NCI-H524 treated with DMSO at 0.1 percent for 48 hours (cell line): ENCODE measurements around the gene MRGPRF.
A peak's percentile ranks its signal among the peaks of the same experiment; 100 is the strongest.
"Not testable (repeated sequence)": the region's sequence is repeated elsewhere in the genome, so short reads cannot be mapped to it uniquely, and the experiment has no call there.

Experiments
- DNase-seq: peaks from one replicate; lab custom pipeline; 2025; lab: John Stamatoyannopoulos, UW

MRGPRF gene

GRCh38 chr11:69002570-69003231 is 10.3 kb downstream of the MRGPRF start:
- no peak for DNase-seq

GRCh38 chr11:69002110-69002569 is 10.9 kb downstream of the MRGPRF start:
- DNase-seq: no peak

DNA sequence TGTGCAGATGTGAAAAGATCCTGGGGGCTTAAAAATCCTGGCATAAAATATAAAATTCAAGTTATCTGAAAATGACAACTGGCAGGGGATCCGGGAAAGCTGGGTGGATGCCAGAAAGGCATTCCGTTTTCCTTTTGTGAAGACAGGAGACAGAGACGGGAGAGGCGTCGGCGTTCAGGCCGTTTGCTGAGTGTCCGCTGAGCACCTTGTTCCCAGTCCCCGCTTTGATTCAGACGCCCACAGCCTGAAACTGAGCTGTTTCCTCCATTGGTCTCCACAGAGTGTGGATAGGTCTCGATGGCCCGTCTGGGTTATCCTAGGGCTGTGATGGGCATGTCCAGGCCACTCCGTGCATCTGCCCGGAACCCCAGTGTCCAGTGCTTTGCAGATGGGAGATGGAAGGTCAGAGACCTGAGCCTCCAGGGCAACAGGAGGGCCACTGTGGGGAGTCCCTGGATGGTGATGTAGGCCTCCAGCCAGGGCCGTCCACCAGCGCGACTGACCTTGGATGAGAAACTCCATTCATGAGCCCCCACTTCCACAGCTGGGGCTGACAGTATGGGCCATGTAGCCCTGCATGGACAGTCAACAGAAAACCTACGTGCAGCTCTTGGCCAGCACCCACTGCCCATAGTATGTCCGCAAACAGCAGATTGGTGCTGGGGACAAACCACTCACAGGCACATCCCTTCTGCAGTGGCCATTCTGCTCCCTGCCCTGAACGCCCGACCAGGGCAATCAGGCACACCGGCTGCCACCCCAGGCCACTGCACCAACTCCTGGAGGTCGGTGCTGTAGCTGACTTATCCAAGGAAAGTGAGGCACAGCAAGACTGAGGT is 11.6 kb downstream of the MRGPRF start:
- DNase-seq: no peak

GRCh38 chr11:69000831-69001242 is 12.2 kb downstream of the MRGPRF start:
- DNase-seq: no peak

- DNase-seq: no peak
Observed at GRCh38 chr11:69000391-69000790, 12.7 kb downstream of the MRGPRF start.

GRCh38 chr11:68999748-69000355 is 13.2 kb downstream of the MRGPRF start:
- not testable (repeated sequence) for DNase-seq

GRCh38 chr11:68999093-68999747 is 13.8 kb downstream of the MRGPRF start:
- DNase-seq: no peak

- peak; percentile 76 for DNase-seq
Observed at GRCh38 chr11:68998390-68998911, 14.6 kb downstream of the MRGPRF start.

- no peak for DNase-seq
Observed at GRCh38 chr11:68997995-68998348, 15.1 kb downstream of the MRGPRF start.

DNA sequence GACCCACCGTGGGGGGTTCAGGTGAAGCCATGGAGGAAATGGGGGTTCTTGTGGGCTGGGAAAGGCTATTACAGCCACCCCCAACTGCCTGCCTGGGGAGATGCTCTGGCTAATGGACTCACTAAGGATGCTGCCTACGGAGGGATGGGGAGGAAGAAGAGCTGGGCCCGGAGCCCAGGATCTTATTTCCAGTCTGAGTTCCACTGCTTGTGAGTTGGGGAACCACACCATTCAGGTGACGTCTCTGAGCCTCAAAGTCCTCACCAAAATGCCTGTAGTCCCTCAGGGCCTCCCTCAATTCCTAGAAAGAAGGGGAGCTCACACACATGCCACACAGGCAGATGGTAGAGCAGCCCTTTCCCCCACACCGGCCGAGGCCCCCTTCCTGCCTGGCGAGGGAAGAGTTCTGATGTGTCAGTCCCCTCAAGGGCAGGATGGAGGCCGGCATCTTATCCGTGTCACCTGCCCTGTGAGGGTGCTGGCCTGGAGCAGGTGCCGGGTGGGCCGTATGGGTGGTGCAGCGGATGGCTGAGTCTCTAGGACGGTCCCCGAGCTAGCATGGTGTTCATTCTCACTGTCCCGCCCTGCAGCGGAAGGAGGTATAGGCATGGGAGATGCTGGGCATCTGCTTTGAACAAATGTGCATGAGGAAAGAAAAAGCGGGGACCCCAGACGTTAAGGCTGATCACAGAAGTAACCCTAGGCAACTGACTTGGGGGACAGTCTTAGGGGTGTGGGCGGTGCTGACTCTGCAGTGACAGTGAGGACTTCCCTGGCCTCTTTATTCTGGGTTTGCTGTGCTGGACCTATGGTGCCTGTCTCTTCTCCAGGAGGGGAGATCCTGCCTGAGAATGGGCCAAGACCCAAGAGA is 15.7 kb downstream of the MRGPRF start:
- DNase-seq: no peak

DNA sequence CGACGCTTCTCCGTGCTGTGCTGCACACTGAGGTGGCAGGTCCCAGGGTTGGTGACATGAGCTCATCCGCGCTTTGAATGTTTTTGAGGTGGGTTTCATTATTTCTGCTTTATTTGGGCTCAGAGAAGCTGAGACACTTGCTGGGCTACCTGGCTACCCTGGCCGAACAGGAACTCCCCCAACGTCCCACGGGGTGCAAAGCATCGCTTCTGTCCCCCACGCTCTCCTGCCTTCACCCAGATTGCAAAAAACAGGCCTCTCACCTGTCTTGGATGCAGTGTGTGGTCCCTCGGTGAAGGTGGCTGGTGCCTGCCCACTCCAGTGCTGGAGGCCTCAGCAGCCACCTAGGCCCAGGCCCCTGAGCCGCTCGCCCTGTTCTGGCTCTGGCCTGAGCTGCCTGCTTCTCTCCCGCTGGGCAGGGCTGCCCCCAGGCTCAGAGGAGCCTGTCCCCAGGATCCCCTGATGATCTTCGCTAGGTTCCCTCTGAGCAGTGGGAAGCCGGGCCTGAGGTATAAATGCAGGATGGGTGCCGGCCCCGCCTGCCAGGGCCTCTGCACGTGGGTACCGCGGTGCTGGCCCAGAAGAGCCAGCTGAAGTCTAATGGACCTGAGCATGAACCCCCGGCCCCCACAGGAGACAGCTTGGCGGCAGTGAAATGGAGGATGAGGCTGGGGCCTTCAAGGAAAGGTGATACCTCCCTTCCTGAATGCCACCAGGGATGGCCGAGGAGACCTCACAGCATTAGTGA is 16.5 kb downstream of the MRGPRF start:
- no peak for DNase-seq

GRCh38 chr11:68994894-68995285 is 18.2 kb downstream of the MRGPRF start:
- DNase-seq: no peak

GRCh38 chr11:68994161-68994893 is 18.7 kb downstream of the MRGPRF start:
- DNase-seq: no peak

DNA sequence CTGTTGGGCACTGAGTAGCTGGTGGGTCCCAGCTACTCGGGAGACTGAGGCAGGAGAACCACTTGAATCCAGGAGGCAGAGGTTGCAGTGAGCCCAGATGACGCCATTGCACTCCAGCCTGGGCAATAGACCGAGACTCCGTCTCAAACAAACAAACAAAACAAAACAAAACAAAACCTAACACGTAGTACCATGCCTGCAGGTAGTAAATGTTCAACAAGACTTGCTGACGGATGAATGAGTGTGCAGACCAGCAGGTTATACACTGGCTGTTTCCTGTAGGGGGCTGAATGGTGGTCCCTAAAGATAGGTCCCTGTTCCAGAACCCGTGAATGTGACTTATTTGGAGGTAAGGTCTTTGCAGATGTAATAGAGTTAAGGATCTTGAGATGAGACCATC is 19.5 kb downstream of the MRGPRF start:
- DNase-seq: no peak

DNA sequence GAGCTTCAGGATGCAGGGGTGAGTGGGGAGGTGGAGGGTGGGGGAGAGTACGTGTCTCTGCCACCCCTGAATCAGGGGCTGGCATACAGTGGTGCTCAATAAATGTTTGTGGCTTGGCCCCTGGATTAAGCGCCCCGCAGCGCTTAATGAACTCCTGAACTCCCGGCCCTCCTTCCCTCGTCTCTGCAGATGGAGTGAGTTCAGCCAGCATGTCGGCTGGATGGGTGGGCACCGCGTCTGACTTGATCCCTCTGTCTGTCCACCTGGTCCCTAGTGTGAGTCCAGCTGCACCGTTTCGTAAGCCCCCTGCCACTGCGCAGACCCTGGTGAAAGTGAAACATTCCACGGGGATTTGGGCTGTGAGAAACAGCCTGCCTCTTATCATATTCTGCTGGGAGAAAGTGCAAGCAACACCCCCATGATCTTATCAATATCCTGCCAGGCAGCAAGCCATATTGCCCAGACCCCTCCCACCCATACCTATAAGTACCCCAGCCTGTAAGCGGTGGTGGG is 20.2 kb downstream of the MRGPRF start:
- no peak for DNase-seq

GRCh38 chr11:68990995-68991780 is 21.9 kb downstream of the MRGPRF start:
- DNase-seq: no peak

- no peak for DNase-seq
Observed at GRCh38 chr11:68989936-68990606, 23.0 kb downstream of the MRGPRF start.

GRCh38 chr11:68988491-68988890 is 24.6 kb downstream of the MRGPRF start:
- DNase-seq: peak; percentile 53
